HTERT RPE-1 (cell line): Measurements from ENCODE around the gene OPN1MW3.
"Not testable (repeated sequence)": the region's sequence is repeated elsewhere in the genome, so short reads cannot be mapped to it uniquely, and the experiment has no call there.

Experiments used
- in situ Hi-C: fragments of 300-500 bp; cut with MboI; formaldehyde crosslinking; loops from 4 replicates; pipeline ENCODE4 v1.14.3; 2020; ENCODE audit warnings: low sequenced_read_pairs

OPN1MW3 gene

DNA sequence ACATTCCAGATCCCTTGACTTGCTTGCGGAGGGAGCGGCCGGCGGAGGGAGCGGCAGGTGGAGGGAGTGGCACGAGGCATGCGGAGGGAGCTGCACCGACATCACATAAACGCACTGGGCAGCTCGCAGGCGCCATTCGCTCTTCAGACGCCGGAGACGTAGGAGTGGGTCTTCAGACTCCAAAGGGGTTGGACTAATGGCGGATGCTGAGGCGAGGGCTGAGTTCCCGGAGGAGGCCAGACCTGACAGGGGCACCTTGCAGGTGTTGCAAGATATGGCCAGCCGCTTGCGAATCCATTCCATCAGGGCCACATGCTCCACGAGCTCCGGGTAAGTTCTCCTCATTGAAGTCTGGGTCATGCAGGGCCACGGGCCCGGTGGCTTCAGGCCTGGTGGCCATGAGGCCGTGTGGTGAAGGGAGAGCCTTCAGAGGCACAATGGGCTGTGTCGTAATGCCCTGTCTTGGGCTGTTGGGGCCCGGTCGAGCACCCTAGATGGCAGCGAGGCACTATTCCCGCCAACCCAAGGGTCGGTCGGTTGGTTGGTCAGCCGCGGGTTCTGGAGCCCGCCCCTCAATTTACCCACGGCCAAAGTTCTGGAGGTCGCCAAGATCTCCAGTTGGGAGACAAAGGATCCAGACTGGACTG lies 38.4 kb downstream of the OPN1MW3 start, which contains the start of gene TKTL1:
Gene TKTL1, plus strand, starts transcription at position 132 of the 647 bp plus-strand sequence. Its CDS starts 65 bp downstream, at position 197.
- in situ Hi-C loops = no loop called here

DNA sequence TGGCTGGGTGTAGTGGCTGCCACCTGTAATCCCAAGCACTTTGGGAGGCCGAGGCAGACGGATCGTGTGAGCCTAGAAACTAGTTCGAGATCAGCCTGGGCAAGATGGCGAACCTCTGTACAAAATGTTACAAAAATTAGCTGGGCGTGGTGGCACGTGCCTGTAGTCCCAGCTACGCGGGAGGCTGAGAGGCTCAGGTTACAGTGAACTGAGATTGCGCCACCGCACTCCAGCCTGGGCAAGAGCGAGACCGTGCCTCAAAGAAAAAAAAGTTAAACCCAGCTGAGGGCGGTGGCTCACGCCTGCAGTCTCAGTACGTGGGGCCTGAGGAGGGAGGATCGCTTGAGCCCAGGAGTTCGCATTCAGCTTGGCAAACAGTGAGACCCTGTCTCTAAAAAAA lies 39.3 kb downstream of the OPN1MW3 start:
- in situ Hi-C loops = no loop called here

- in situ Hi-C loops = no loop called here
Measured at GRCh38 chrX:154298312-154298711, 40.9 kb downstream of the OPN1MW3 start.

GRCh38 chrX:154300816-154301215 lies 43.4 kb downstream of the OPN1MW3 start:
- in situ Hi-C loops = no loop called here

DNA sequence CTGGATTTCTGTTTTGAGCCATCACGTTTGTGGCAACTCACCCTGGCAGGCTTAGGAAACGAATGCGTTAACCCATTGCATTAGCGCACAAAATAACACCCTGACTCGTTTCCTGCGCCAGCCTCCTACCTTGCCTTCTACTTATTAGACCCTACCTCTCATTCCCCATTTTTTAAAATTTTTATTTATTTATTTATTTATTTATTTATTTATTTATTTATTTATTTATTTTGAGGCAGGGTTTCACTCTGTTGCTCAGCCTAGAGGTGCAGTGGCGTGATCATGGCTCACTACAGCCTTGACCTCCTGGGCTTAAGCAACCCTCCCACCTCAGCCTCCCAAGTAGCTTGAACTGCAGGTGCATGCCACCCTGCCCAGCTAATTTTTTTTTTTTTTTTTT lies 45.6 kb downstream of the OPN1MW3 start:
- in situ Hi-C loops = not testable (repeated sequence)

GRCh38 chrX:154303476-154303875 lies 46.1 kb downstream of the OPN1MW3 start:
- in situ Hi-C loops = no loop called here

GRCh38 chrX:154304846-154305245 lies 47.5 kb downstream of the OPN1MW3 start:
- in situ Hi-C loops = no loop called here

DNA sequence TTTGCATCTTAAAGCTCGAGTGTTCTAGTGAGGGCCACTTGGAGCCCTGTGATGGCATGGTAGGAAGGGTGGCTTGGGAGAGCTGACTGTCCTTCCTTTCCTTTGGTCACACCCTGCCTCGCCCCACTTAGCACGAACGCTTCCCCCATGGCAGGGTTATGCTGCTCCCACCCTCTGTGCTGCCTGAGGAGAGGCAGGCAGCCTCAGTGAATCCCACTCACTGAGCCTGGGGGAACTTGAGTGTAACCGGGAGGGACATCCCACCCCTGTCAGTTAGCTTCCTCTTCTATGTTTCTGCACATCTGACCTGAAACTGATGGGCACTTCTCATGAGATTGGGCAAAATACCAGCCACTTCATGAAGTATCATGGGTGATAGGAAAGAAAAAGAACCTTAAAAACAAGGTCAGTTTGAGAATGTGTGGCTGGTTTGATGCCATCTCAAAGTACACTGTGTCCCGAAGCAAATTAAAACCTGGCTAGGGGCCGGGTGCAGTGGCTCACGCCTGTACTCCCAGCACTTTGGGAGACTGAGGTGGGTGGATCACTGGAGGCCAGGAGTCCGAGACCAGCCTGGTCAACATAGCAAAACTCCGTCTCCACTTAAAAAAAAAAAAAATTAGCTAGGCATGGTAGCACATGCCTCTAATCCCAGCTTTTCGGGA lies 48.3 kb downstream of the OPN1MW3 start:
- in situ Hi-C loops = no loop called here

DNA sequence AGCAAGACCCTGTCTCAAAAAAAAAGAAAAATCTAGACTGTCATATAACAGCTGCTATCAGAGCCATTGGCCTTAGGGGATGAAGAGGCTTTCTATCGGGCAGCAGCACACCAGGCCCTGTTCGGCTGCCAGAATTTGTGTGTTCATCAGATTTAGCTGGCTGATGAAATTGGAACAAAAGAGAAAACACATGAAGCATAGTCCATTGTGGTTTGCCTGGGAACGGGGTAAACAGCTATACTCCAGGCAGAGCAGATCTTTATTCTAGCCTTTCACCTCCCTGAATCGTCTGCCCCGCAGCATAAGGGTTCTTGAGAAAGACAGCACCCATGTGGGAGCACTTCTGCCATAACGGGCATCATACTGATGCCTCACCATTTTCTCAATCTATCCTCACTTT lies 49.8 kb downstream of the OPN1MW3 start:
- in situ Hi-C loops = no loop called here

DNA sequence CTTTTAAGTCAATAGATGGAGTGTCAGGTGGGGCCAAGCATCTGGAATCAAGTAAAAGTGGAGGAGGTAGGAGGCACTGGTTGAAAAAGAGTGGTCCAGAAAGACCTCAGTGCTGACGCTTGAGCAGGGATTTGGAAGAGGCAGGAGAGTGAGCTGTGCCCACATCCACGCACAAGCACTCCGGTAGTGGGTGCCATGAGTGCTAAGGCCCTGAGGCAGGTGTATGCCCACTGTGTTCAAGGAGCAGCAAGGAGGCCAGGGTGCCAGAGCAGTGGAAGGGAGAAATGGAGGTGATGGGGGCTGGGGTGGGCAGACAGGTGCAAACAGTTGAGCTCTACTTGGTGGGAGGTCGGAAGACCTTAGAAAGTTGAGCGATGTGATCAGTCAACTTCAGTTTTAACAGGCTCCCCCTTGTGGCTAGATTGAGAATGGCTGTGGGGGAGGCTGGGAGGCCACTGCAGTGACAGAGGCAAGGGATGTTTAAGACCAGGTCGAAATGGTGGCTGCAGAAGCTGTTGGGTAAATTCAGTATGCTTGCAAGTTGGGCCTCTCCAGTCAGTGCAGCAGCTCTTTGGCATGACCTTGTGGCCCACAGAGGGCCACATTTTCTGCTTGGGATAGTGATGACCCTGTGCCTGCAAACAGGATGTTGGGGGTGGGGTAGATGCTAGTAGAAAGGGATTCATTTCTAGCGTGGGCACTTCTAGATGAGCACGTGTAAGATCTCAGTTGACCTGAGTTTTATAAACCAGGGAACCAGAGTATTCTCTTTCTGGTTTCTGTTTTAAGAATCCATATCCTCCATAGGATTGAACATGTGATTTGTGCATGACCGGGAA lies 50.9 kb downstream of the OPN1MW3 start:
- in situ Hi-C loops = no loop called here

- in situ Hi-C loops = no loop called here
Measured at GRCh38 chrX:154309041-154309775, 51.8 kb downstream of the OPN1MW3 start.

- in situ Hi-C loops = no loop called here
Measured at GRCh38 chrX:154310616-154311536, 53.5 kb downstream of the OPN1MW3 start.

- in situ Hi-C loops = no loop called here
Measured at GRCh38 chrX:154312116-154312515, 54.7 kb downstream of the OPN1MW3 start.

DNA sequence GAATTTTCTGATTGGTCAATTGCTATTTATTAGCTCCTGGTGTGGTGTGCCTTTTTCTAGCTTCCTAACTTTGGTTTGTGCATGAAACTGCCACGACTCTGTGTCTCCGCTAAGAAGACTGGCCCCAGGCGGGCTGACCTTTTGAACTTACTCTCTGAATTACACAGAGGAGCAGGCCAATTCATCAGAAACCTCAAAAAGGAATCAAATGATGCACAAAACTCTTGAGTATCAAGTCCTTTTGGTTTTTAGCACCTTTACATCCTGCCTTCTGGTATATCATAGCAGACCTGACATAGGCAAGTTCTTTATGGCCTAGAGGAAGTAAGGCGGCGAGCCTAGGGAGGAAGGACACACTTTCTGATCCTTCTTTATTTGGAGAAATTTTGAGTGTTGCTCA lies 55.8 kb downstream of the OPN1MW3 start:
- in situ Hi-C loops = no loop called here

DNA sequence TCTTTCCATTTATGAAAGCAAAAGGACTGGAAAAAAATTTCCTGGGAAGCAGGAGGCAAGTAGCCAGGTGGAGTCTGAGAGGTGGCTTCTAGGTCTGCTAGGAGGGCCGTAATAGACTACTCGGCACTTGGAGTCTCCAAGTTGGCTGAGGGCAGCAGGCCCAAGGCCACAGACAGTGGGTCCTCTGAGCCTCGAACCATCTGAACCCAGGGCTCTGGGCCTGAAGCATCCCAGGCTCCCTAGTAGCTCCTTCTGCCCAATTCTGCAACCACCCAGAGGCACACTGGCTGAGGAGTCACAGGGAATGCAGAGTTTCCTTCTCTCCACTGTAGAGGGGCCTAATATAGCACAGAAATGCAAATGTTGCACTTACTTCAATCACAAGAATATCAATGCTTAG lies 58.0 kb downstream of the OPN1MW3 start:
- in situ Hi-C loops = no loop called here

DNA sequence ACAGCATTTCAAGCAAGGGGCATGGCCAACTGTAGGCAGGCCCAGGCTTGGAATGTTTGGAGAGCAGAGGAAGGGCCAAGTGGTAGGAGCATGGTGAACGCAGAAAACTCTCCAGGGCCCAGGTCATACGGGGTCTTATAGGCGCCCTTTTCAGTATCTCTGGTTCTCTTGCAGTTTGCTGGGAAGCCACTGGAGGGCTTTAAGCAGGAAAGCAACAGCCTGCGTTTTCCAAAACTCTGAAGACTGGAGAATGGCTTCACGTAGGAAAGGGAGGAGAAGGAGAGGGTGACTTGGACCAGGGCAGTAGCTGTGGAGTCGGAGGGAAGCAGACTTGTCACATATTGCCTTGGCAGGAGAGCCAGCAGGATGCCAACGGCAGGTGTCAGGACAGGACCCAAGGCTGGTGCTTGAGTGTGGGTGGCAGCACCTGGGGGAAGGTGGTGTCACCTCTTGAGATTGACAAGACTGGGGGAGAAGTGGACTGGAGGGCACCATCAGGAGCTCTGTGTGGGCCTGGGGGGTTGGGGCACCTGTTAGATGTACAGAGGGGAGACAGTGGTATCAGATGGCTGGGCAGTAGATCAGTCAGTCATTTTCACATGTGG lies 60.1 kb downstream of the OPN1MW3 start:
- in situ Hi-C loops = no loop called here

DNA sequence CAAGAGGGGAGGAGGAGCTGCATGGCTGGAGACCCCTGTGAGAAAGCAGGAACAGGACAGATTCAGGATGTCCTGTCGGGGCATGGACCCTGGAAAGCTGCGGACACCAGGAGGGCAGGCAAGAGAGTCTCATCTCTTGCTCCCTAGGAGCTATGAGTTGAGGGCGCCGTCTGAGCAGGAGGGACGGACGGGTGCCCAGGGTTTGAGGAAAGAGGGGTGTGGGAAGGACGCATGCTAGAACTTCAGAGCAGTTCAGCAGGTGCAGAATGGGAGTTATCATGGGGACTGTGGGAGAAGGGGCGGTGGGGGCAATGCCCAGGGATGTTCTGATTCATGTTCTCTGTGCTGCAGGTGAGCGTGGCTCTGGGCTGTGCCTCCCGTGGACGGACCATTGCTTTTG lies 63.0 kb downstream of the OPN1MW3 start:
- in situ Hi-C loops = no loop called here
